Loucy (cell line): ENCODE results near the gene GAS7.

Source experiments
- H2AFZ ChIP-seq: fragments of 200-600 bp; sonication (generic); 2 replicates; pipeline ENCODE4 v1.6.0; 2016; ENCODE audit warnings: antibody characterized with exemption, mild to moderate bottlenecking, low read length, moderate library complexity
- H3F3A ChIP-seq: fragments of 200-600 bp; 2 replicates; pipeline ENCODE4 v1.6.0; 2016; ENCODE audit warnings: antibody characterized with exemption, low read depth, mild to moderate bottlenecking
- H3K27me3 ChIP-seq: fragments of 200-600 bp; sonication (generic); 2 replicates; pipeline ENCODE4 v1.6.1; 2014; ENCODE audit warnings: low read length, mild to moderate bottlenecking; ENCODE audit not compliant: insufficient read depth, poor library complexity, severe bottlenecking
- H3K36me3 ChIP-seq: fragments of 200-600 bp; sonication (generic); 2 replicates; pipeline ENCODE4 v1.6.1; 2016; ENCODE audit warnings: low read length; ENCODE audit not compliant: insufficient read depth
- H3K4me1 ChIP-seq: fragments of 200-600 bp; sonication (generic); 2 replicates; pipeline ENCODE4 v1.5.1; 2014; ENCODE audit warnings: low read length, mild to moderate bottlenecking; ENCODE audit not compliant: insufficient read depth, poor library complexity, severe bottlenecking
- H3K4me2 ChIP-seq: fragments of 200-600 bp; sonication (generic); 2 replicates; pipeline ENCODE4 v1.6.0; 2014; ENCODE audit warnings: antibody characterized with exemption, low read length, low read depth, mild to moderate bottlenecking; ENCODE audit not compliant: poor library complexity, severe bottlenecking
- H3K4me3 ChIP-seq: fragments of 200-600 bp; sonication (generic); 2 replicates; pipeline ENCODE4 v1.5.1; 2014; ENCODE audit warnings: low read length, mild to moderate bottlenecking, mixed read lengths; ENCODE audit not compliant: poor library complexity, severe bottlenecking
- H3K79me2 ChIP-seq: fragments of 200-600 bp; sonication (generic); 2 replicates; pipeline ENCODE4 v1.6.1; 2014; ENCODE audit warnings: low read length; ENCODE audit not compliant: insufficient read depth
- H3K9ac ChIP-seq: fragments of 200-600 bp; sonication (generic); 2 replicates; pipeline ENCODE4 v1.6.0; 2014; ENCODE audit warnings: mild to moderate bottlenecking, low read depth, low read length, moderate library complexity; ENCODE audit not compliant: poor library complexity, severe bottlenecking
- H3K9me2 ChIP-seq: fragments of 200-600 bp; sonication (generic); replicated peaks from 2 replicates; pipeline ENCODE4 v1.6.1; 2016; ENCODE audit warnings: low read depth, low read length, mixed read lengths
- H3K9me3 ChIP-seq: fragments of 200-600 bp; sonication (generic); 2 replicates; pipeline ENCODE4 v1.6.1; 2014; ENCODE audit warnings: mild to moderate bottlenecking, antibody characterized with exemption, low read length, low read depth; ENCODE audit not compliant: insufficient read depth
- H4K20me1 ChIP-seq: fragments of 200-600 bp; sonication (generic); 2 replicates; pipeline ENCODE4 v1.6.0; 2014; ENCODE audit warnings: antibody characterized with exemption, low read length, mild to moderate bottlenecking; ENCODE audit not compliant: insufficient read depth, poor library complexity, severe bottlenecking
- CTCF ChIP-seq: fragments of 200-600 bp; sonication (generic); conservative IDR thresholded peaks from 2 replicates; pipeline ENCODE4 v1.5.1; 2014; ENCODE audit warnings: mild to moderate bottlenecking, antibody characterized with exemption, low read length
- EZH2phosphoT487 ChIP-seq: fragments of 200-600 bp; IDR thresholded peaks from 2 replicates; pipeline ENCODE4 v1.6.1; 2018; ENCODE audit warnings: antibody characterized with exemption, mild to moderate bottlenecking, moderate library complexity, borderline replicate concordance

GAS7 gene

GRCh38 chr17:9900784-9901183 is 297.6 kb downstream of the GAS7 start:
- H3K4me1 ChIP-seq: no peaks in the 10 kb centered on the region
- TF ChIP-seq EZH2phosphoT487 (no peak), CTCF (no peak)
- no peaks in the 10 kb centered on the region for H3F3A ChIP-seq
- H3K27me3 ChIP-seq: no peaks in the 10 kb centered on the region
- no peaks in the 10 kb centered on the region for H3K9me2 ChIP-seq
- no peaks in the 10 kb centered on the region for H3K36me3 ChIP-seq
- no peaks in the 10 kb centered on the region for H3K79me2 ChIP-seq
- no peaks in the 10 kb centered on the region for H4K20me1 ChIP-seq
- H3K9me3 ChIP-seq: no peaks in the 10 kb centered on the region
- no peak overlapping the region for H3K9ac ChIP-seq
- H2AFZ ChIP-seq: no peak overlapping the region
- H3K4me2 ChIP-seq: no peak overlapping the region
- H3K4me3 ChIP-seq: no peak overlapping the region

- no peak for TF ChIP-seq EZH2phosphoT487
- TF ChIP-seq CTCF: no peak
- no peaks in the 10 kb centered on the region for H3K27me3 ChIP-seq
- H3K9me3 ChIP-seq: no peaks in the 10 kb centered on the region
- H2AFZ ChIP-seq: no peak overlapping the region
- H3K4me2 ChIP-seq: no peak overlapping the region
- H3K9me2 ChIP-seq: no peaks in the 10 kb centered on the region
- H3K79me2 ChIP-seq: no peaks in the 10 kb centered on the region
- no peaks in the 10 kb centered on the region for H3F3A ChIP-seq
- H3K9ac ChIP-seq: no peak overlapping the region
- no peaks in the 10 kb centered on the region for H4K20me1 ChIP-seq
- no peaks in the 10 kb centered on the region for H3K36me3 ChIP-seq
- H3K4me1 ChIP-seq: no peaks in the 10 kb centered on the region
- H3K4me3 ChIP-seq: no peak overlapping the region
Observed at GRCh38 chr17:9900044-9900594, 298.3 kb downstream of the GAS7 start.

- H3K9ac ChIP-seq: no peak overlapping the region
- H3K36me3 ChIP-seq: no peaks in the 10 kb centered on the region
- TF ChIP-seq EZH2phosphoT487: no peak
- TF ChIP-seq CTCF: no peak
- H3F3A ChIP-seq: no peaks in the 10 kb centered on the region
- no peak overlapping the region for H3K4me3 ChIP-seq
- H3K27me3 ChIP-seq: no peaks in the 10 kb centered on the region
- H3K9me3 ChIP-seq: no peaks in the 10 kb centered on the region
- no peak overlapping the region for H3K4me2 ChIP-seq
- no peaks in the 10 kb centered on the region for H3K9me2 ChIP-seq
- no peaks in the 10 kb centered on the region for H3K79me2 ChIP-seq
- no peaks in the 10 kb centered on the region for H3K4me1 ChIP-seq
- H2AFZ ChIP-seq: no peak overlapping the region
- H4K20me1 ChIP-seq: no peaks in the 10 kb centered on the region
Observed at GRCh38 chr17:9899280-9900043, 298.9 kb downstream of the GAS7 start.
